Activated CD4-positive, CD25-positive, alpha-beta regulatory T cell treated with anti-CD3 and anti-CD28 coated beads, Interleukin-2, amount 50 U/mL, for 16 hours (primary cell): ENCODE data around the gene SURF2.

Source experiments
- DNase-seq: peaks from one replicate; pipeline ENCODE4 v3.0.0-alpha.2; 2020; ENCODE audit warnings: low read depth, low spot score

The SURF2 gene

DNA sequence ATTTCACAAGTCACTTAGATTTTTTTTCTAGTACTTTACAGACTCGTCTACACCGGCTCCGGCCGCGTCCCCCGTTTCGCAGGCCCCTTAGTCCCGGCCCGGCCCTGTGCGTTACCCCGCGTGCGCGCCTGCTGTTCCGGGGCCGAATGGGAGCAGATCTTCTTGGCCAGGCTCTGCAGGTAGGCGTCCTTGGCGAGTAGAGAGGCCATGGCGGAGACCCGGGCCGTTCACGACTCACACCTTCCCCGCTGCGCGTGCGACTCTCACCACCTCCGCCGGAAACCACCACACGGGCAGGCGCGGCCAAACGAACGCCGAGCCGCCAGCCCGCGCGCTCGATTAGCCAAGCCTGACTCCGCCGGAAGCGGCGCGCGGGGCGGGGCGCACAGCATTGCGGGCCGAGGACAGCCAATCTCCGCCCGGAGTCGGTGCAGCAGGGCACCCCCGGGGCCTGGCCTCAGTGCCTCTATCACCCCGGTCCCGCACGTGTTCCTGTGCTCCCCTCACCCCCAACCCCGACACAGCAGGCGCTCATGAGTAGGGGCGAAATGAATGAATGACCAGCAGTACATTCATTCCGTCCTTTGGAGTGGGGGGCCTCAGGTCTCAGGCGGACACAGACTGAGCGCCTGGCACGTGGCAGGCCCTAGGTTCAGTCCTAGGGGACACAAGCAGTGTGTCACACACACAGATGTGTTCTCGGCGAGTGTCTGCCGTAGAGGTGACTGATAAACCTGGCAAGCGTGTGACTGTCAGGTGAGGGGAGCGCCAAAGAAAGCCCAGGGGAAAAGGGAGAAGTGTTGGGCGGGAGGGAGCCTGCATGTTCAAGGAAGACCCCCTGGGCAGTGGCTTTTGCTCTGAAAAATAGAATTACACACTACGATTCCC lies 20.2 kb upstream of the SURF2 start, which contains the start of gene SURF6:
Gene SURF6, minus strand, starts transcription at position 265 of the 888 bp plus-strand sequence. Its CDS starts 56 bp downstream, at position 209.
- peak; percentile 88 for DNase-seq

DNA sequence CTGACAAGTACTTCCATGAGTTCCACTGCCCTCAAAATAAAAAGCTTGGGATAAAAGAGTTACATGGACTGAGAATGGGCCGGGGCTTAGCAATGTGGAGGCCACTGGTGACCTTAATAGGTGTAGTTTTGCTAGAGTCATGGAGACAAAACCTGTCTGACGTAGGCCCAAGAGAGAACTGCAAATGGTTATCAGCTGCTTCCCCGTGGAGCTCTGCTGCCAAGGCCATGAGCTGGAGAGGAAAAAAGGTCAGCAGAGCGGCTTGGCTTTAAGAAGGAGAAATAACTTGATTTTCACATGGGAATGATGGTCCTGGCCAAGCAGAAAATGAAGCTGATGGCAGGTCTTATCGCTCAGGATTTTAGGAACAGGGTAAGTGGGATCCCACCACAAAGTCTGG lies 16.7 kb upstream of the SURF2 start:
- DNase-seq = no peak

DNA sequence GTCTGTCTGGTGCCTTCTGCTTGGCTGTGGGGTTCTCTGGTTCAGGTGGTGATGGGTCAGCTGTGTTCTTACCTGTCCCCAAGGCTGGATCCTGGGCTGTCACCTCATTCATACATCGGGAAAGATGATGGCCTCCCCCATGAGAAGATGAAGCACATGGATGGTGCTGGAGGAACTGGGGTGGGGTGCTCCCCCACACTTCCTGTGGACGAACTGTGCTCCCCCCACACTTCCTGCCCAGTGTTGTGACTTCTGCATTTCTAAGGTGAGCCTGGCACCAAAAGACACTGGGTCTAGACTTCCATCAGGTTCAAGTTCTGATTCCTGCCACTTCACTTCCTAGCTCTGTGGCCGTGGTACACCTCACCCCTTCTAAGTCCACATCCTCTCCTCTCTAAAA lies 16.1 kb upstream of the SURF2 start:
- DNase-seq = no peak

DNA sequence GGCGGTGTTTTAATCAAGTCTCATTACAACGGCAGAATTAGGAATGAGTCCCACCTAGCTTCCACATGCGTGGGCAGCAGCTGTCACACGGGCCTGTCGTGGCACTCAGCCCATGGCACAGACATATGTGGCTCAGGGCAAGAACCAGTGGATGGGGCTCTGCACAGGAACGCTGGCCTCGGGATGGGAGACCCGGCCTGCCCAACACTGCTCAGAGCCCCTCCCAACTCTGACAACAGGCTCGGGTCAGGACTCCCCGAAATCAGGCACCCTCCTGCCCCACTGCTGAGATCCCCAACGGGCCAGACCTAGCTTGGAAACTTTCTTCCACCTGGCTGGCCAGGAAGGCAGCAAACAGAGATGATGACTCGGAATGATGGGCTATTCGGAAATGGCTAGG lies 15.4 kb upstream of the SURF2 start:
- DNase-seq = no peak

DNA sequence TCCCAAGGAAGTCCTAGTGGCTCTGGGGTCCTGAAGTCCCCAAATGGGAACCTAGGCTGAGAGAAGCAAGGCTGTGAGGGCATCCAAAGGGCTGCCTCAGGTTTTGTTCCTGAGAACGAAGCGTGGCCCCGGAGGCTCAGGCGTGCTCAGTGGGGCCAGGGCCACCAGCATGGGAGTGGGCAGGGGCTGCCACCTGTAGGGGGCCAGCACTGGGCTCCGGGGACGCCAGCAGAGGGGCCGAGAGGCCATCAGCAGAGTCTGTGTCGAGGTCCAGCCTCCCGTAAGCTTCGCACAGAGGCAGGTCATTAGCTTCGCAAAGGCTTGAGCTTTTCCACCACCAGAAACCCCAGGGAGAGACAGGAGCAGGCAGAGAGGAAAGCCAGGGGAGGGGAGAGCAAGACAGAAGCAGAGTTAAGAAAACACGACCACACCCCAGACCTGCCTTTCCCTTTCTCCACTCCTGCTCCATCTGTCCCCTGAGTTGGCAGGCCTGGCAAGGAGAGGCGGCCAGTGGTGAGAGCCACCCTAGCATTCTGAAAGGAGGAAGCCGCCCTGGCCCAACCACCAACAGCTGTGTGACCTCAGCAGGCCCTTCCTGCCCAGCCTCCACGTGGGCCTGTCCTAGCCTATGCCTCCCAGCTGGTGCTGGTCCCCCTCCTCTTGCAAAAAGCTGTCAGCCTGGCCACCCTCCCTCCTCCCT lies 14.8 kb upstream of the SURF2 start:
- no peak for DNase-seq

DNA sequence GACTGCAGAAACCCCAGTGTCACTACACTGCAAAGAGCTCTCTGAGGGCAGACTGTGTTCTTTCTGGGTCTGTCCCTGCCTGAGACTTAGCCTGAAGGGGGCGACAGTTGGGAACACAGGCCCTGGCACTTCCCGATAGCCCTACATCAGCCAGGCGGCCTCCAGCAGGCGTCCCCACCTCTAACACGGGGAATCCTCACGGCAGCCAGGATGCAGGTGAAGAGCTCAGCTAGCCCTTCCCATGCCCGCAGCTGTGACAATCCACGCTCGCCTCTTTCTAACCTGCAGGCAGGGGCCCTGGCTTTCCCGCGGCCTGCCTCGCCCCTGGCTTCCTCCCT lies 14.3 kb upstream of the SURF2 start:
- no peak for DNase-seq

DNA sequence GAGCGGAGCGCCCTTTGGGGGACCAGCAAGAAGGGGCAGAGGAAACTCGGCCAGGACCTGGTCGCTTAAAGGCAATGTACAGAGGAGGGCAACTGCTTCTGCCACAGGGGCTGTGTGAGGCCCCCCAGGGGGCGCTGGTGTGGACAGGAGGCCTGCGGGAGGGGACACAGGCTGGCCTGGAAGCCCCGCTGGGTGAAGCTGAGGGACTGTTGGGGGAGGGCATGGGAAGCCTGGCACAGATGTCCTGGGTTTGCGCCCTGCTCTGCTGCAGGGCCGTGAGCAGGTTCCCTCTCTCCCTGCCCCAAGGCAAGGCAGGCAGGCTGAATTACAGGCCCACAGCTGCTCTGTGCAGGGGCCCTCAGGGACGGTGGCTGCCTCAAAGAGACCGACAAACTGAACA lies 13.8 kb upstream of the SURF2 start:
- no peak for DNase-seq

DNA sequence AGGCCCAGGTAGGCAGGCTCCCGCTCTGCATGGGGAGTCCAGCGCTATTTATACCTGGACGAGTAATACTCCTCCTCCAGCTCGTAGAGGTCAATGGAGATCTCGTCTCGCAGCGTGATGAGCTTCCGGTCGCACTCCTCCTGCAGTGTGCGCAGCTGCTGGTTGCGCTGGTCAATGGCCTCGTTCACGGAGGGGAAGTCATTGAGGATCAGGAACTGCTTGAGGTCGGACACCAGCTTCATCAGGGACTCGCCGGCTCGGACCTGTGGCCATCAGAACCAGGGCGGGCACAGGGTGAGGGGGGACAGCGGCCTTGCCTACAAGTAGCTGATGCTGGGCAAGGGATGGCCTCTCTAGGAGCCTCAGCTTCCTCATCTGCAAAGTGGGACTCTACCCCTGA lies 12.3 kb upstream of the SURF2 start:
- DNase-seq = no peak

DNA sequence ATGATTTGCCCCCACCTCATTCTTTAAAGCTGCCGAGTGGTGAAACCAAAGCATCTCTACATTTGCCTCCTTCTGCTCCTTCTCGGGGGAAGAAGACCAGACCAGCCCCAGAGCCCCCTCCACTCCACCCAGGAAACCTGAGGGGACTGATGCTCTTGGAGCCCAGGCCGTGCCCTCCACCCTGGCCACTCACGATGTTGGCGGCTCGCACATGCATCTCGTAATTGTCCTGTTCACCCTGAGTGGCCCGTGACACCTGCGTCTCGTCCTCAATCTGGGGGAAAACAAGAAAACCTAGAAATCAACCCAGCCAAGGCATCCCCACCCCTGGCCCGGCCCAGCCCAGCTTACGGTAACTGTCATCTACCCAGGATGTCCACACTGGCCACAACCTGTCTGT lies 11.4 kb upstream of the SURF2 start:
- DNase-seq = no peak

DNA sequence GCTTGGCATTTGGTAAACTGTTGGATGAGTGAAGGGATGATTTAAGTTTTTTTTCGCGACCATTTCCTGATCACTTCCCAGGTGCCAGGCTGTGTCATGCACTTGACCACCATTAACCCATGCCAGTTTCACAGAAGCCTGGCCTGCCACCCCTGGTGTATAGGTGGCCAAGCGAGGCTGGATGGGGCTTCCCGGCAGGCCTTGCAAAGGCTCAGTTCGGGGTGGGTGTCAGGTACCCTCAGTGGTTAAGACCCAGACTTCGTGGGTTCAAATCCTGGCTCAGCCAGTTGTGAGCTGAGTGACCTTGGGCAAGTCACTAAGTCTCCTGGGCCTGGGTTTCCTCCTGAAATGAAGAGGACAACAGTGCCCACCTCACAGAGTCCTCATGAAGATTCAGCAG lies 10.8 kb upstream of the SURF2 start:
- no peak for DNase-seq

DNA sequence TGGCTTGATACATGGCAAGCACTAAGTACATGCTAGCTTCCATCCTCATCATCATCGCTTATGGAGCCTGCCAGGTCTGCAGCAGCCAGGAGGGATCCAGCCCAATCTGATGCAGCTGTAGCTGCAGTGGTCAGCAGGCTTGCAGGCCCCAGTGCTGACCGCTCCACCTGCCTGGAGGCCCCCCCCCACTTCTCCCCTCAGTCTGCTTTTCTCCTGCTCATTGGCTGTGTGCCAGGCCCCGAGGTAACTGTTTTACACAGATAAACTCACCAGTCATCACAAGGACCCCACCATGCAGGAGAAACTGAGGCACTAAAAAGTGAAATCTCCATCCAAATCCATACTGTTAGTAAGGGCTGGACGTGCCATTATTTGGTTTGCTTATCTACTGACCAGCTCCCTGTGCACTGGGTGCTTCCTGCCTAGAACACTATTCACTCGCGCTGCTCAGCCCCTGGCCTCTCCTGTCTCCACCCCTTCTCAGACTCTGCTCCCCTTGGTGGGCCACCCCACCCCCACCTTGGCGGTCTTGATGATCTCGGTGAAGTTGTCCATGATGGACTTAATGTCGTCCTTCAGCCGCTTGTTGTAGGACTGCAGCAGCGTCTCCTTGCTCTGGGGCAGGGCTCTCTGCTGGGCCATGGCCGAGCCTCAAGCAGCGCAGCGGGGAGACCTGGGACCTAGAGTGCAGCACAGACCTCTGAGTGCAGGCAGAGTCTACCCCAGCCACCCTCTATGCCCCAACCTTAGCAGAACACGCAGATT lies 10.1 kb upstream of the SURF2 start:
- no peak for DNase-seq

DNA sequence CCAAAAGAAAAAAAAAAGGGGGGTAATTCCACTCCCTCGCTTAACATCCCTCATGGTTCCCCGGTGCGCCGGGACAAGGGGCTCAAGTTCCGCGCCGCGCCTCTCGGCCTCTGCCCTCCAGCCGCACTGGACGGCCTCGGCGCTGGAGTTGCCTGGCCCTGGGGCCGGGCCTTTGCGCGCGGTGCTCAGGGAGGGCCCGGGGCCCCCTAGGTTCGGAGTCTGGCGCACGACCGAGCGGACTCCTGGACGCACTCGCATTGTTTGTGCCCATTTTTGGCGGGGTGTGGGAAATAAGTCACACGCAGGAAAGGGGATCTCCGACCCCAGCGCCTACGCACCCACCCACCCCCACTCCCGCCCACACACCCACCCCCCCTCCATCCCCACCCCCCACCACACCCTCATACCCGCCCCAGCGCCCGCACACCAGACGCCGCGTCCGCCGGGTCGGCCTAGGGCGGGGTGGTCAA lies 8.8 kb upstream of the SURF2 start:
- no peak for DNase-seq

DNA sequence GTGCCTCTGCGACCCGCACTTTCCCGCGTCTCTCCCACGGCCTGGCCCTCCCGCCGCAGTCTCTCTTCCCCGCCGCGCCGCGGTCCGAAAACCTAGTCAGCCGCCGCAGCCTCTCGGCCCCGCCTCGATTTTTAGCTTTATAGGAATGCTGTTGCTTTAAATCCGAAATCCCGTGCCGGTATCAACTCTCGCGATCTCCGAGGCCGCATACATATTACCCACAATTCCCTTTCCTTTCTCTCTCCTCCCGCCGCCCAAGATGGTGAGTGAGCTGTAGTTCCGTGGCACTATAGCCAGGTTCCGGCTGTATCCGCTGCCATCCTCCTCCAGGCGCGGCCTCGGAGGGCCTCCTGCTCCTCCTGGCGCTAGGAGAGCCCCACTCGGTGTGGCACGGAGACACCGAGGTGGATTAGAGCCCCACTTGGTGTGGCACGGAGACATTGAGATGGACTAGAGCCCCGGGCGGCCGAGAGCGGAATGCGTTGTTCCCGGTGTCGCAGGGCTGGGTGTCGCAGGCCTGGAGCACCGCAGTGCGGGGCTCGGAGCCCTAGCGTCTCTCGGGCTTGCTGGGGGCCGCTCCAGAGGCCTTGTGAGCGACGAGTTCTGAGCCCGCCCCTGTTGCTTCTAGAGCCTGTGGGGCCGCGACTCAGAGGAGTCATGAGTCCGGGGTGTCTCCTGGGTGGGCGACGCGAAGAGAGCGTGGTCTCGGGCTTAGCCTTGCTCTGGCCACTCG lies 8.2 kb upstream of the SURF2 start, which contains the start of the genes MED22 and RPL7A:
Gene MED22, minus strand, starts transcription at position 147 of the 733 bp plus-strand sequence. CDS start 1,469 bp downstream, outside the sequence.
Gene RPL7A, plus strand, starts transcription at position 234 of the 733 bp plus-strand sequence. Its CDS starts 26 bp downstream, at position 260.
- DNase-seq = peak; percentile 83

DNA sequence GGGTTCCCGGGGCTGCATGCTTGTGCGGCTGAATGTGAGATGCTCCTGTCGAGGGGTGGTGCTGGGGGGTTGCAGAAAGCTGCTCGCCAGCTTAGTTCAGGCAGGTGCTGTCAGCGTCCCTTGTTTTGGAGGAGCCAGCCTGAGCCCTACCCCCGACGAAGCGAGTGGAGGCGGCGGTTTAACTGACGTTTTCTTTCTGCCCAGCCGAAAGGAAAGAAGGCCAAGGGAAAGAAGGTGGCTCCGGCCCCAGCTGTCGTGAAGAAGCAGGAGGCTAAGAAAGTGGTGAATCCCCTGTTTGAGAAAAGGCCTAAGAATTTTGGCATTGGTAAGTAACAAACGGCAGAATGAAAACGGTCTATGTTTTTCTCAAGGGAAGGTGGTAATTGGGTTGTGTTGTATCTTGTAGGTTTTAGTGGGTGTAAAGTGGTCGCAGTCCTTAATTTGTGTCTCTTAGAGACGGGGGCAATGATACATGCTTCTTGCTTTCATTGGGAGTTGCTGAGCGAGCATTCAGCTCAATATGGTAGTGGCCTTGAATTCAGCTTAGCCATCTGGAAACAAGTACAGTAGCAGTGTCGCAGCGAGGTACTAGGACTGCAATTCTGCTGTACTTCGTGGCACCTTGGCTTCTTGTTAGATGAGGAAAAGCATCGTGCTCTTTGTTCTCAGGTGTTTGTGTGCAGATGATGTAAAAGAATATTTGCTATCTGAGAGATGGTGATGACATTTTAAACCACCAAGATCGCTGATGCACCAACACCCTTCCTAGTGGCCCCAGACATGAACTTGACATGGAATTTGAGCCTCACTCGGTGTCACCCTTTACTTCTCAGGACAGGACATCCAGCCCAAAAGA lies 7.4 kb upstream of the SURF2 start:
- no peak for DNase-seq

DNA sequence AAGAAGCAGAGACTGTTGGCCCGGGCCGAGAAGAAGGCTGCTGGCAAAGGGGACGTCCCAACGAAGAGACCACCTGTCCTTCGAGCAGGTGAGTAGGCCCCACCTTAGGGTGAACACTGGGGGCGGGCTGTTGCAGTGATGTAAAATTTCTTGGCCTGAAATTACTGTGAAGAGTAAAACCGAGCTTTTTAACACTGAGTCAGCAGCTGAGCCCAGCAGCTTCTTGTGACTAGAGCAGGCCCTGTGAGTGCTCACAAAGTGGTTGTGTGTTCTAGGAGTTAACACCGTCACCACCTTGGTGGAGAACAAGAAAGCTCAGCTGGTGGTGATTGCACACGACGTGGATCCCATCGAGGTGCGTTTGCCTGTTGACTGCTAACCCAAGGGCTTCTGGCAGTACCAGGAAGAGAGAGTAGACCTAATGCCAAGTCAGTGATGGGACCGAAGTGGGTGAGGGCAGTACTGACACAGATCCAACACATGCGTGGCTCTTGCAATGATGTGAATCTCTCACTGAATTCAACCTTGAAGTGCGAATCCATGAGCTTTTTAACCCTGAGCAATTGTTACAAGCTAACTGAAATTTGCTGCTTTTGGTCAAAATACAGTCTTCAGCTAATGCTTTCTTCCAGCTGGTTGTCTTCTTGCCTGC lies 6.3 kb upstream of the SURF2 start:
- DNase-seq = no peak

DNA sequence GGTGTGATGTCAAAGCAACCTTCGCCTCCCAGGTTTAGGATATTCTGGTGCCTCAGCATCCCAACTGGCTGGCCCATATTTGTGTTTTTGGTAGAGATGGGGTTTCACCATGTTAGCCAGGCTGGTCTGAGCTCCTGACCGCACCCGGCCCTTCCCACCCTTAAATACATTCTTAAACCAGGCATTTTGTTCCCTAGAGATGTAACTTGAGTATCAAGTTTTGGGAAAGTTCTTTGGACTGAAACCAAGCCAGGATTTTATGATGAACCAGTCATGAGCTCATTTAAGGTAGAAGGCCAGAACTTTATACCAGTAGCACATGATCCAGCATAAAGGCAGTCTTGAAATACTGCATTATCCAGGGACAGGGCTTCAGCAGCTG lies 4.8 kb upstream of the SURF2 start:
- no peak for DNase-seq

DNA sequence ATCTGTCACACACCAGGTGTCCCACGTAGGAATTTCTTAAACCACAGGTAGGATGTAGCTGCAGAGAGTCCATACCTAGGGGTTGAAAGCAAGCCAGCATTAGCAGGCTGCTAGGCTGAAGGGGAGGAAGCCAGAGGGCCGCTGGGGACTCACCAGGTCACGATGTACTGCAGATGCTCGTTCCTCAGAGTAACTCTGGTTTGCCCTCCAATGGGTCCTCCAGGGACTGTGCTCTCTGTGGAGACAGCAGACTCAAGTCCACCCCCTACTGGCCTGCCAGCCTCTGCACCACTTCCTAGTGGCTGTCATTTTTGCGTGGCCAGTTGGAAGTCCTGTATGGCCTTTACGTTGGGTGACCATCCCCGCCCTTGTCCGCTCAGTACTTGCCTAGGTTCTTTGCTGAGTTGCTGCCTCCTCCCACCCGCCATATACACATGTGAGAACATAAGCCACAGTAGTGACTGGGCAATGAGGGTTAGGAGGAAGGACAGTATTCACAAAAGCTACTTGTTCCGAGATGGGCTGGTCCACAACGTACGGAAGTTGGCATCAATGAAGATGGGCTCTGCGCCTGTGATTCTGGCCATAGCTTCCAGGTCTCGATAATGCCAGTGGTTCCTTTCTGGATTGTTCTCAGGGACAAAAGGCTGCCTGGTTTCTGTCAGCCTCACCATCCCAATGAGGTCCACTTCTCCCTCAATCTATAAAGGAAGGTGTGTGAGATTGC lies 4.3 kb upstream of the SURF2 start:
- DNase-seq = no peak

DNA sequence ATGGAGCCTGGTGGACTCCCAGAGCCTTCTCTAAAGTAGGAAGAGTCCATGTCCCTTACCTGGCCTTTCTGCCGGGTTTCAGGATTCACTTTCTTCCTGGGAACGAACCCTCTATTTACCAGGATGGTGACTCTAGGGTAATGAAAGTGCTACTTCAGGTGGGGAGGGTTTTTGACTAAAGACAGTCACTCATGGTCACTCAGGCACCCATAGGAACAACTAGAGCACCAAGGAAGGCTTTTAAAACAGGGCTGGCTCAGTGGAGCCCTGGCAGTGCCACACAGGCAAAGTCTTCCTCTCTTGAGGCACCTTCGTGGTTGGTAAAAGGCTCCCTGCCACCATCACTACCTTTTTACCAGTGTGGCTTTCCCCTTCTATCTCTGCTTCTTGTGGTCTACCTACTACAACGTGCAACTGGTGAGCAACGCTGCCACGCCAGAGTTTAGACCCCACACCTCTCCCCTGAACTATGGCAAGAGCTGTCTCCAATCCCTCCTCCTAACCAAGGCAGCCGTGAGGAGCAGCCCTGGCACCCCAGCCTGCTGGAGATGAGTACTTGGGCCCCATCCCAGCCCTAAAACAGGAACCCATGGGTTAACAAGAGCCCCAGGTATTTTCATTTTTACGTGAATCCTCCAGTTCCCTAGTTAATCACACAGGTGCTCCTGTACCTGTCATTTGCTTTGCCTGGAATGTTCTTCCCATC lies 3.6 kb upstream of the SURF2 start:
- DNase-seq = no peak

DNA sequence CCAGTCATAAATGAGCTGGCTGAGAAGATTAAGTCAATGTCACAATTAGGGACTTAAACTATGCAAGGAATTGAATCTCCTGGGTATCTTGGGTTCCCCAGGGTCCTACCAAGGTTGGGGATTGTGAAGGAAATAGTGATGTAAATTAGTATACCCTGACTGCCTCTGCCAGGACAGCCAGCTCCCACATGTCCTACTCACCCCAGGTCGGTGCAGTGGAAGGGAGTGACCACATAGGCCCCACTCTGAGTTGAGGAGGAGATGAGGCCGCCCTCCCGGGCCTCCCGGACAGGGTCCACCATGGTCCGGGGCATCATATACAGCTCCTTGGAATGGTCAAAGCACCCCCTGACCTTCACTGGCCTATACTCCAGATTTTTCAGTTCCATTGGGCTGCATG lies 2.8 kb upstream of the SURF2 start:
- no peak for DNase-seq
